OCI-LY7 (cell line): ENCODE data around the gene ARF6.

Source experiments
- CTCF ChIP-seq: fragments of 200-600 bp; sonication (generic); conservative IDR thresholded peaks from 2 replicates; pipeline ENCODE4 v1.5.1; 2014; ENCODE audit warnings: mild to moderate bottlenecking, antibody characterized with exemption, low read length, moderate library complexity, mixed read lengths
- EZH2phosphoT487 ChIP-seq: fragments of 200-600 bp; sonication (generic); IDR thresholded peaks from 2 replicates; pipeline ENCODE4 v1.6.1; 2018; ENCODE audit warnings: low read depth, borderline replicate concordance, mild to moderate bottlenecking, mixed run types, antibody characterized with exemption, low read length, moderate library complexity, mixed read lengths

- TF ChIP-seq CTCF (no peak), EZH2phosphoT487 (no peak)
Measured at GRCh38 chr14:49921401-49921800, 28.5 kb downstream of the ARF6 start.
